GM19099 (cell line): ENCODE data around the gene SLC15A1.

Source experiments
- POLR2A ChIP-seq: IDR thresholded peaks from 3 replicates; pipeline ENCODE4 v1.6.1; 2011; ENCODE audit warnings: low read depth; ENCODE audit not compliant: insufficient read length; ENCODE audit errors: extremely low read depth

SLC15A1 gene

GRCh38 chr13:98706446-98707110 lies 45.9 kb downstream of the SLC15A1 start:
- no peak for TF ChIP-seq POLR2A

- TF ChIP-seq POLR2A = no peak
These were observed 54.7 kb downstream of the SLC15A1 start for GRCh38 chr13:98697791-98698190.

GRCh38 chr13:98693756-98694155 lies 58.7 kb downstream of the SLC15A1 start:
- TF ChIP-seq POLR2A = no peak

- TF ChIP-seq POLR2A = no peak
These were observed 61.1 kb downstream of the SLC15A1 start for GRCh38 chr13:98691360-98691759.

- no peak for TF ChIP-seq POLR2A
These were observed 62.0 kb downstream of the SLC15A1 start for GRCh38 chr13:98690348-98691022.

GRCh38 chr13:98689347-98689968 lies 63.0 kb downstream of the SLC15A1 start:
- TF ChIP-seq POLR2A = no peak

GRCh38 chr13:98688373-98688772 lies 64.1 kb downstream of the SLC15A1 start:
- no peak for TF ChIP-seq POLR2A

- TF ChIP-seq POLR2A = no peak
These were observed 65.2 kb downstream of the SLC15A1 start for GRCh38 chr13:98687319-98687718.

- TF ChIP-seq POLR2A = no peak
These were observed 66.2 kb downstream of the SLC15A1 start for GRCh38 chr13:98686270-98686669.

GRCh38 chr13:98685146-98685545 lies 67.3 kb downstream of the SLC15A1 start:
- no peak for TF ChIP-seq POLR2A

- TF ChIP-seq POLR2A = no peak
These were observed 71.4 kb downstream of the SLC15A1 start for GRCh38 chr13:98681049-98681448.

- no peak for TF ChIP-seq POLR2A
These were observed 73.7 kb downstream of the SLC15A1 start for GRCh38 chr13:98678741-98679140.

- TF ChIP-seq POLR2A = no peak
These were observed 75.1 kb downstream of the SLC15A1 start for GRCh38 chr13:98677398-98677797.

GRCh38 chr13:98676239-98676638 lies 76.2 kb downstream of the SLC15A1 start:
- TF ChIP-seq POLR2A = no peak

- no peak for TF ChIP-seq POLR2A
These were observed 76.6 kb downstream of the SLC15A1 start for GRCh38 chr13:98675837-98676236.

- TF ChIP-seq POLR2A = no peak
These were observed 77.4 kb downstream of the SLC15A1 start for GRCh38 chr13:98675066-98675465.
